H9 (cell line): ENCODE measurements around the gene SRGAP1. TPM values are rescaled to one million over a fixed set of nuclear protein-coding genes. Genes with fewer than 3 reads are reported as not detected.

Experiments
- DNase-seq: peaks from one replicate; pipeline ENCODE4 v3.0.0-alpha.2; 2017
- H2AFZ ChIP-seq: one replicate; pipeline ENCODE4 v1.6.1; 2013; ENCODE audit warnings: mild to moderate bottlenecking, low read length, control low read depth, moderate library complexity
- H2AK5ac ChIP-seq: 2 replicates; pipeline ENCODE4 v1.6.1; 2013; ENCODE audit warnings: low read length, control low read depth, mixed read lengths; ENCODE audit not compliant: insufficient read length
- H2BK120ac ChIP-seq: one replicate; pipeline ENCODE4 v1.6.1; 2013; ENCODE audit warnings: low read depth, mild to moderate bottlenecking, low read length, control low read depth, inconsistent platforms; ENCODE audit not compliant: poor library complexity, severe bottlenecking
- H2BK12ac ChIP-seq: 2 replicates; pipeline ENCODE4 v1.6.1; 2013; ENCODE audit warnings: low read length, control low read depth, mixed read lengths, low read depth; ENCODE audit not compliant: insufficient read length
- H2BK15ac ChIP-seq: 2 replicates; pipeline ENCODE4 v1.6.1; 2013; ENCODE audit warnings: low read depth, low read length, control low read depth
- H2BK20ac ChIP-seq: one replicate; pipeline ENCODE4 v1.6.1; 2013; ENCODE audit warnings: low read depth, mild to moderate bottlenecking, low read length, control low read depth, inconsistent platforms; ENCODE audit not compliant: poor library complexity, severe bottlenecking
- H2BK5ac ChIP-seq: 2 replicates; pipeline ENCODE4 v1.6.1; 2013; ENCODE audit warnings: low read length, control low read depth, mixed read lengths; ENCODE audit not compliant: insufficient read length
- H3K14ac ChIP-seq: 2 replicates; pipeline ENCODE4 v1.6.1; 2013; ENCODE audit warnings: low read length, control low read depth; ENCODE audit not compliant: insufficient read depth
- H3K18ac ChIP-seq: 2 replicates; pipeline ENCODE4 v1.6.1; 2013; ENCODE audit warnings: low read depth, mild to moderate bottlenecking, mixed read lengths, low read length, control low read depth; ENCODE audit not compliant: insufficient read length
- H3K23ac ChIP-seq: 2 replicates; pipeline ENCODE4 v1.6.1; 2013; ENCODE audit warnings: low read length, control low read depth, mixed read lengths, low read depth; ENCODE audit not compliant: insufficient read length
- H3K23me2 ChIP-seq: 2 replicates; pipeline ENCODE4 v1.6.1; 2013; ENCODE audit warnings: low read depth, mild to moderate bottlenecking, mixed read lengths, low read length, control low read depth; ENCODE audit not compliant: insufficient read length, poor library complexity, severe bottlenecking
- H3K27ac ChIP-seq: 2 replicates; pipeline ENCODE4 v1.5.1; 2013; ENCODE audit warnings: low read length, control low read depth, mixed read lengths, low read depth; ENCODE audit not compliant: insufficient read length
- H3K27me3 ChIP-seq: 2 replicates; pipeline ENCODE4 v1.6.1; 2013; ENCODE audit warnings: low read length, control low read depth, inconsistent platforms; ENCODE audit not compliant: insufficient read depth
- H3K4ac ChIP-seq: 2 replicates; pipeline ENCODE4 v1.6.1; 2013; ENCODE audit warnings: low read depth, mild to moderate bottlenecking, control low read depth, inconsistent platforms, low read length, moderate library complexity
- H3K4me1 ChIP-seq: 2 replicates; pipeline ENCODE4 v1.6.1; 2013; ENCODE audit warnings: low read length, control low read depth, inconsistent platforms; ENCODE audit not compliant: insufficient read depth
- H3K4me2 ChIP-seq: 2 replicates; pipeline ENCODE4 v1.6.1; 2013; ENCODE audit warnings: low read length, control low read depth, mixed read lengths; ENCODE audit not compliant: insufficient read length, insufficient read depth
- H3K56ac ChIP-seq: 2 replicates; pipeline ENCODE4 v1.6.1; 2013; ENCODE audit warnings: low read depth, mild to moderate bottlenecking, mixed read lengths, low read length, control low read depth; ENCODE audit not compliant: insufficient read length
- H3K79me1 ChIP-seq: 2 replicates; pipeline ENCODE4 v1.6.1; 2013; ENCODE audit warnings: low read depth, mild to moderate bottlenecking, moderate library complexity, low read length, control low read depth, inconsistent platforms; ENCODE audit not compliant: insufficient read depth, poor library complexity, severe bottlenecking
- H3K79me2 ChIP-seq: 2 replicates; pipeline ENCODE4 v1.6.1; 2013; ENCODE audit warnings: low read length, control low read depth, inconsistent platforms; ENCODE audit not compliant: insufficient read depth
- H3K9ac ChIP-seq: 2 replicates; pipeline ENCODE4 v1.6.1; 2013; ENCODE audit warnings: low read length, control low read depth, mixed read lengths; ENCODE audit not compliant: insufficient read length; ENCODE audit errors: extremely low read depth
- H3K9me3 ChIP-seq: one replicate; pipeline ENCODE4 v1.6.1; 2013; ENCODE audit warnings: low read depth, low read length, inconsistent platforms; ENCODE audit not compliant: control insufficient read depth
- H3T11ph ChIP-seq: one replicate; pipeline ENCODE4 v1.6.1; 2013; ENCODE audit warnings: mild to moderate bottlenecking, low read length, control low read depth, inconsistent platforms
- H4K20me1 ChIP-seq: one replicate; pipeline ENCODE4 v1.6.1; 2013; ENCODE audit not compliant: control insufficient read depth, insufficient read length, insufficient read depth
- H4K5ac ChIP-seq: 2 replicates; pipeline ENCODE4 v1.6.1; 2013; ENCODE audit warnings: low read depth, mild to moderate bottlenecking, mixed read lengths, low read length, control low read depth; ENCODE audit not compliant: insufficient read length
- H4K8ac ChIP-seq: replicated peaks from 2 replicates; pipeline ENCODE4 v1.6.1; 2013; ENCODE audit warnings: low read length, control low read depth, mixed read lengths, low read depth; ENCODE audit not compliant: insufficient read length
- H4K91ac ChIP-seq: 2 replicates; pipeline ENCODE4 v1.6.1; 2013; ENCODE audit warnings: low read depth, mild to moderate bottlenecking, moderate library complexity, mixed read lengths, low read length, control low read depth; ENCODE audit not compliant: insufficient read length
- H3K27ac Mint-ChIP-seq, 3 experiments: 2 replicates in 2 of 3; 3 replicates in 1 of 3; pipeline ENCODE4 v1.8.0; 2020 to 2021; ENCODE audit warnings: mixed read lengths in 3 of 3, mild to moderate bottlenecking in 1 of 3, moderate library complexity in 1 of 3
- H3K27me3 Mint-ChIP-seq: 2 replicates; pipeline ENCODE4 v1.8.0; 2021; ENCODE audit warnings: low read depth, mild to moderate bottlenecking, moderate library complexity, mixed read lengths
- H3K36me3 Mint-ChIP-seq, 3 experiments: 2 replicates in 2 of 3; 3 replicates in 1 of 3; pipeline ENCODE4 v1.8.0; 2020 to 2021; ENCODE audit warnings: low read depth in 3 of 3, mixed read lengths in 3 of 3; ENCODE audit not compliant: insufficient read depth in 1 of 3
- H3K4me1 Mint-ChIP-seq, 2 experiments: 2 replicates each; pipeline ENCODE4 v1.8.0; 2020; ENCODE audit warnings: mixed read lengths in 2 of 2
- H3K4me3 Mint-ChIP-seq, 2 experiments: 2 replicates in 1 of 2; 3 replicates in 1 of 2; pipeline ENCODE4 v1.8.0; 2020 to 2021; ENCODE audit warnings: mild to moderate bottlenecking in 2 of 2, mixed read lengths in 2 of 2, moderate library complexity in 1 of 2
- H3K9me3 Mint-ChIP-seq, 2 experiments: 2 replicates in 1 of 2; 3 replicates in 1 of 2; pipeline ENCODE4 v1.8.0; 2020; ENCODE audit warnings: mild to moderate bottlenecking in 2 of 2, mixed read lengths in 2 of 2, moderate library complexity in 1 of 2
- CTCF ChIP-seq: fragments of 200-600 bp; sonication (generic); conservative IDR thresholded peaks from 3 replicates; pipeline ENCODE4 v1.8.0; 2021; ENCODE audit warnings: antibody characterized with exemption, mild to moderate bottlenecking
- WGBS: extraction: QIAGEN DNeasy Blood & Tissue Kit; methylation state at CpG from one replicate; pipeline ENCODE4 v1.1.7; 2013; ENCODE audit warnings: missing lambda C conversion rate, low lambda C conversion rate, mixed read lengths; ENCODE audit not compliant: insufficient read length; ENCODE audit errors: extremely low coverage; 5-methylcytosine and 5-hydroxymethylcytosine counted together
- total RNA-seq: library from RNA; stranded (reverse); gene quantifications from 2 replicates; pipeline ENCODE4 v1.2.1, GENCODE V29; 2021

SRGAP1 gene
- total RNA-seq, 1 experiment from 2014 or later, result 4.8 TPM

GRCh38 chr12:64124511-64125197 lies 280.2 kb downstream of the SRGAP1 start:
- TF ChIP-seq CTCF, result no peak
- Histone ChIP-seq H3K18ac (no peak overlapping the region), H3K9ac (no peak overlapping the region), H3K9me3 (no peaks in the 10 kb centered on the region), H3K4me1 (no peaks in the 10 kb centered on the region), H3K23ac (no peak overlapping the region), H3K79me2 (no peaks in the 10 kb centered on the region), H4K20me1 (no peaks in the 10 kb centered on the region), H2AFZ (no peak overlapping the region), H3K27me3 (no peaks in the 10 kb centered on the region), H3K56ac (no peak overlapping the region), H2BK120ac (no peak overlapping the region), H2BK5ac (no peak overlapping the region), H2BK20ac (no peak overlapping the region), H2BK12ac (no peak overlapping the region), H2BK15ac (no peak overlapping the region), H4K5ac (no peak overlapping the region), H3K23me2 (no peaks in the 10 kb centered on the region), H4K91ac (no peak overlapping the region), H3K14ac (no peak overlapping the region), H3K79me1 (no peaks in the 10 kb centered on the region), H2AK5ac (no peak overlapping the region), H3K4ac (no peak overlapping the region), H4K8ac (no peak overlapping the region), H3K4me2 (no peak overlapping the region), H3T11ph (no peak overlapping the region), H3K27ac (no peak overlapping the region)
- Mint-ChIP-seq H3K9me3 (no peaks in the 10 kb centered on the region), H3K4me1 (no peaks in the 10 kb centered on the region), H3K36me3 (peaks cover 0 to 5% (median 4%) of the 10 kb centered on the region in 3 experiments; a peak in 4 of 7 replicates), H3K4me3 (no peak overlapping the region), H3K27ac (no peak overlapping the region), H3K27me3 (no peaks in the 10 kb centered on the region)
- WGBS, result no CpG with 5 or more reads among the region's 3 CpGs
- DNase-seq, result no peak
